Mesenchymal stem cell (in vitro differentiated cells and primary cell): ENCODE measurements around the gene EMP1.

Experiments
- DNase-seq: peaks from one replicate; pipeline ENCODE4 v3.0.0-alpha.2; 2013
- H2AFZ ChIP-seq: one replicate; pipeline ENCODE4 v1.6.1; 2013; ENCODE audit warnings: low read depth, mild to moderate bottlenecking, control low read depth, inconsistent platforms, low read length, moderate library complexity
- H2AK5ac ChIP-seq: 2 replicates; pipeline ENCODE4 v1.6.1; 2013; ENCODE audit warnings: low read length, moderate library complexity, mild to moderate bottlenecking, inconsistent platforms; ENCODE audit not compliant: severe bottlenecking
- H2BK120ac ChIP-seq: one replicate; pipeline ENCODE4 v1.6.1; 2013; ENCODE audit warnings: low read depth, mild to moderate bottlenecking, inconsistent platforms, low read length, moderate library complexity
- H2BK12ac ChIP-seq, 2 experiments: one replicate each; pipeline ENCODE4 v1.6.1; 2013; ENCODE audit warnings: inconsistent platforms in 2 of 2, low read length in 2 of 2, mild to moderate bottlenecking in 2 of 2, moderate library complexity in 2 of 2, control low read depth in 1 of 2
- H2BK15ac ChIP-seq: one replicate; pipeline ENCODE4 v1.6.1; 2013; ENCODE audit warnings: mild to moderate bottlenecking, low read depth, inconsistent platforms; ENCODE audit not compliant: poor library complexity, severe bottlenecking
- H2BK5ac ChIP-seq: 2 replicates; pipeline ENCODE4 v1.6.1; 2013; ENCODE audit warnings: low read depth, mild to moderate bottlenecking, low read length, control low read depth, inconsistent platforms; ENCODE audit not compliant: poor library complexity, severe bottlenecking
- H3K14ac ChIP-seq, 2 experiments: one replicate each; pipeline ENCODE4 v1.6.1; 2013; ENCODE audit warnings: inconsistent platforms in 2 of 2, low read length in 2 of 2, control low read depth in 1 of 2, mild to moderate bottlenecking in 1 of 2, moderate library complexity in 1 of 2
- H3K18ac ChIP-seq, 2 experiments: one replicate each; pipeline ENCODE4 v1.6.1; 2013; ENCODE audit warnings: inconsistent platforms in 2 of 2, low read length in 2 of 2, control low read depth in 1 of 2, low read depth in 1 of 2, mild to moderate bottlenecking in 1 of 2
- H3K23ac ChIP-seq, 2 experiments: one replicate each; pipeline ENCODE4 v1.6.1; 2013; ENCODE audit warnings: inconsistent platforms in 2 of 2, low read length in 2 of 2, mild to moderate bottlenecking in 2 of 2, moderate library complexity in 2 of 2, control low read depth in 1 of 2
- H3K27ac ChIP-seq: 2 replicates; pipeline ENCODE4 v1.5.1; 2013; ENCODE audit warnings: mild to moderate bottlenecking, moderate library complexity, low read length, control low read depth, inconsistent platforms; ENCODE audit not compliant: poor library complexity, severe bottlenecking
- H3K27me3 ChIP-seq, 2 experiments: 2 replicates each; pipeline versions ENCODE4 v1.6.1 to v1.7.0; 2013; ENCODE audit warnings: low read length in 2 of 2, mild to moderate bottlenecking in 2 of 2, moderate library complexity in 2 of 2, control low read depth in 1 of 2, inconsistent platforms in 1 of 2; ENCODE audit not compliant: control insufficient read depth in 1 of 2, insufficient read depth in 1 of 2
- H3K36me3 ChIP-seq, 2 experiments: 2 replicates each; pipeline versions ENCODE4 v1.6.1 to v1.7.0; 2013; ENCODE audit warnings: low read length in 2 of 2, control low read depth in 1 of 2, inconsistent platforms in 1 of 2, low read depth in 1 of 2, mild to moderate bottlenecking in 1 of 2; ENCODE audit not compliant: insufficient read depth in 2 of 2, control insufficient read depth in 1 of 2
- H3K4ac ChIP-seq, 2 experiments: one replicate each; pipeline ENCODE4 v1.6.1; 2013; ENCODE audit warnings: inconsistent platforms in 2 of 2, low read length in 2 of 2, mild to moderate bottlenecking in 2 of 2, moderate library complexity in 2 of 2, control low read depth in 1 of 2, low read depth in 1 of 2
- H3K4me1 ChIP-seq: 2 replicates; pipeline ENCODE4 v1.6.1; 2013; ENCODE audit warnings: low read depth, low read length, control low read depth; ENCODE audit not compliant: control insufficient read depth, insufficient read depth
- H3K4me2 ChIP-seq: 2 replicates; pipeline ENCODE4 v1.6.1; 2013; ENCODE audit warnings: low read length, mild to moderate bottlenecking, inconsistent platforms; ENCODE audit not compliant: poor library complexity, severe bottlenecking
- H3K4me3 ChIP-seq, 2 experiments: 2 replicates each; pipeline versions ENCODE4 v1.5.1 to v1.7.0; 2013; ENCODE audit warnings: low read length in 2 of 2, mild to moderate bottlenecking in 2 of 2, control low read depth in 1 of 2, low read depth in 1 of 2; ENCODE audit not compliant: insufficient read depth in 1 of 2
- H3K79me1 ChIP-seq: replicated peaks from 2 replicates; pipeline ENCODE4 v1.6.1; 2013; ENCODE audit warnings: mild to moderate bottlenecking, control low read depth, low read length, inconsistent platforms; ENCODE audit not compliant: poor library complexity, severe bottlenecking
- H3K9ac ChIP-seq: 2 replicates; pipeline ENCODE4 v1.7.0; 2013; ENCODE audit warnings: mild to moderate bottlenecking, low read length, moderate library complexity
- H3K9me3 ChIP-seq: 2 replicates; pipeline ENCODE4 v1.7.0; 2013; ENCODE audit warnings: mild to moderate bottlenecking, low read length; ENCODE audit not compliant: control insufficient read depth
- H4K8ac ChIP-seq: one replicate; pipeline ENCODE4 v1.6.1; 2013; ENCODE audit warnings: inconsistent platforms, mild to moderate bottlenecking, low read length, moderate library complexity
- H4K91ac ChIP-seq: one replicate; pipeline ENCODE4 v1.6.1; 2013; ENCODE audit warnings: mild to moderate bottlenecking, low read length, inconsistent platforms
- WGBS: methylation state at CpG from one replicate; pipeline ENCODE4 v1.1.7; 2013; ENCODE audit warnings: mixed read lengths; 5-methylcytosine and 5-hydroxymethylcytosine counted together

Gene EMP1

GRCh38 chr12:13205809-13206559 is 9.5 kb downstream of the EMP1 start:
- Histone ChIP-seq H3K27ac (peak overlapping the region; percentile 97), H3K79me1 (peaks cover 11% of the 10 kb centered on the region), H2BK120ac (peak overlapping the region; percentile 91), H2BK15ac (peak overlapping the region; percentile 39), H2AFZ (no peak overlapping the region), H2BK12ac (peak overlapping the region; percentile 41 to 92), H4K8ac (peak overlapping the region; percentile 93), H2AK5ac (peak overlapping the region; percentile 63), H3K4me1 (peaks cover 9% of the 10 kb centered on the region), H3K23ac (peak overlapping the region in 1 of 2 experiments; percentile 77), H3K4me2 (peak overlapping the region; percentile 32), H3K14ac (peak overlapping the region in 1 of 2 experiments; percentile 81), H3K36me3 (peaks cover 0 to 86% of the 10 kb centered on the region in 2 experiments), H2BK5ac (peak overlapping the region; percentile 21), H4K91ac (peak overlapping the region; percentile 79), H3K18ac (peak overlapping the region; percentile 87 to 96), H3K27me3 (no peaks in the 10 kb centered on the region), H3K9me3 (no peaks in the 10 kb centered on the region), H3K4me3 (peak overlapping the region in 1 of 2 experiments; percentile 92), H3K9ac (peak overlapping the region; percentile 99), H3K4ac (peak overlapping the region; percentile 19 to 86)
- DNase-seq, result peak; percentile 95
- WGBS, result 32% methylated on average over 3 of the region's 3 CpGs

- Histone ChIP-seq H3K4me3 (peak overlapping the region in 1 of 2 experiments; percentile 56), H3K18ac (peak overlapping the region; percentile 89 to 95), H2AK5ac (peak overlapping the region; percentile 40), H3K23ac (no peak overlapping the region), H2BK5ac (peak overlapping the region; percentile 11), H3K14ac (no peak overlapping the region), H4K8ac (peak overlapping the region; percentile 70), H3K79me1 (peaks cover 9% of the 10 kb centered on the region), H2BK15ac (no peak overlapping the region), H2AFZ (no peak overlapping the region), H3K9ac (peak overlapping the region; percentile 99), H2BK120ac (peak overlapping the region; percentile 91), H3K36me3 (peaks cover 0 to 86% of the 10 kb centered on the region in 2 experiments), H3K4ac (peak overlapping the region; percentile 60 to 83), H2BK12ac (peak overlapping the region; percentile 65 to 95), H4K91ac (peak overlapping the region; percentile 90), H3K4me1 (peaks cover 9% of the 10 kb centered on the region), H3K4me2 (no peak overlapping the region), H3K9me3 (no peaks in the 10 kb centered on the region), H3K27ac (peak overlapping the region; percentile 97), H3K27me3 (no peaks in the 10 kb centered on the region)
- WGBS, result 0% methylated on average over 1 of the region's 1 CpG
- DNase-seq, result no peak
Observed at GRCh38 chr12:13206560-13206897, 10.0 kb downstream of the EMP1 start.

DNA sequence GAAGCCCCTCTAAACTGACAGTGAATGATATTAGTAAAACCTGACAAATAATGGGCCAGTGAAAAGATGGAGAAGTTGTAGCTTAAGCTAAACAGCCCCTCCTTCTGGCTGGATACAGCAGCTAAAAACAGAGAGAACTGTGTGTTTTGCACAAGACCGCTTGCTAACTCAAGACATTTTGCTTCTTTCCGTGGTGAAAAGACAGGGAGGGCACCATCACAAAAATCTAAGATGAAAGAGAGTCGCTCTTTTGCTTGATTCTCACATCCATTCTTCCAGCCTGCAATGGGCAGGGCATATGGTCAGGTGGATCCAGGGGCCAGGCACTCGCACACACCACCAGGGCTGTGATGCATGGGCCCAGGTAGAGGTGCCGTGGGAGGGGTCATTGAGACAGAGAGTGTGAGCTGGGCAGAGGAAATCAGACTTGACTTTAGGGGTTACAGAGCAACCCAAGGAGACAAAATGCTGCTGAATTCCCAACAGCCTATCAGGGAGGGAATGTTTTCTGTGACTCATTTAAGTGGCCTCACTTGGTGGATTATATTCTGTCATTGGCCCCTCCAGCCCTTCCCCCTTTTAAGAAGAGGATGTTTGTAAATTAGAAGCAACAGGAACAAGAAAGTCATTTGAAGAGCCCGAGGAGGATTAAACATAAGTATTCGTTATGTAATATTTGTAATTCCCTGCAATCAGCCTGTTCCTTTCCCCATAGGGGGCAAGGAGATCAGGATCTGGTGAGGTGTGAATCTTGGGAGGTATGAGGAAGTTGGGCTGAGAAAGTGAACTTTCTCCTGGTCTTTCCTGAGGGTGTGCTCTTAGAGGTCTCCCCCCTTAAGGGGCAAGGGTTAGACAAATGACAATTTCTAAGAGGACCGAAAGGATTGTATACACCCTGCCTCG is 12.3 kb downstream of the EMP1 start:
- Histone ChIP-seq H2BK120ac (peak overlapping the region; percentile 2), H3K79me1 (peaks cover 6% of the 10 kb centered on the region), H4K91ac (peak overlapping the region; percentile 91), H3K9me3 (no peaks in the 10 kb centered on the region), H3K14ac (no peak overlapping the region), H2BK12ac (peak overlapping the region; percentile 28 to 59), H3K4me1 (peaks cover 9% of the 10 kb centered on the region), H2BK15ac (no peak overlapping the region), H4K8ac (peak overlapping the region; percentile 78), H3K36me3 (peaks cover 0 to 88% of the 10 kb centered on the region in 2 experiments), H3K27me3 (no peaks in the 10 kb centered on the region), H2BK5ac (no peak overlapping the region), H3K23ac (no peak overlapping the region), H3K4me2 (no peak overlapping the region), H2AK5ac (peak overlapping the region; percentile 57), H3K27ac (no peak overlapping the region), H3K9ac (peak overlapping the region; percentile 99), H3K4ac (peak overlapping the region in 1 of 2 experiments; percentile 18), H3K18ac (peak overlapping the region; percentile 31 to 50), H3K4me3 (peak overlapping the region in 1 of 2 experiments; percentile 56), H2AFZ (no peak overlapping the region)
- 52% methylated on average over 7 of the region's 9 CpGs for WGBS
- peak; percentile 79 for DNase-seq
